DMS153 treated with DMSO at 0.1 percent for 48 hours (cell line): Measurements from ENCODE around the gene P2RY14.
"Not testable (repeated sequence)": the region's sequence is repeated elsewhere in the genome, so short reads cannot be mapped to it uniquely, and the experiment has no call there.

ENCODE experiments used
- DNase-seq: peaks from one replicate; lab custom pipeline; 2025; ENCODE audit not compliant: unreplicated experiment; lab: John Stamatoyannopoulos, UW

P2RY14 gene

GRCh38 chr3:151192545-151192944 lies 85.8 kb downstream of the P2RY14 start:
- DNase-seq, result no peak

DNA sequence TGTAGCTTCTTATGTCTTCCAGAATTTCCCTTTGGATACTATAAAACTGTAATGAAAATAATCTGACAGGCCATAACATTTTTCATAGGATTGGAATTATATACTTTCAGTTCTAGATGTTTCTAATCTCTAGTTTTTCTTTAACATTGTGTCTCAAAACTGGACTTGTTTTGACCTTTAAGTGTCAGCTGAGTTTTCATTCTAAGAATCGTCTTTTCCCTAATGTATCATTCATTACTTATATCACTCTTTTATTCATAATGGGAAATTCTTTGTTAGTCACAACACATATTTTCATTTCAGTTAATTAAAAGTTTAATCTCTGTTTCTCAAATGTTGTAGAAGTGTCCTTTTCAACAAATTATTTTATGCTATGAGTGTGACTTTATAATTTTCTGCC lies 87.2 kb downstream of the P2RY14 start:
- no peak for DNase-seq

DNA sequence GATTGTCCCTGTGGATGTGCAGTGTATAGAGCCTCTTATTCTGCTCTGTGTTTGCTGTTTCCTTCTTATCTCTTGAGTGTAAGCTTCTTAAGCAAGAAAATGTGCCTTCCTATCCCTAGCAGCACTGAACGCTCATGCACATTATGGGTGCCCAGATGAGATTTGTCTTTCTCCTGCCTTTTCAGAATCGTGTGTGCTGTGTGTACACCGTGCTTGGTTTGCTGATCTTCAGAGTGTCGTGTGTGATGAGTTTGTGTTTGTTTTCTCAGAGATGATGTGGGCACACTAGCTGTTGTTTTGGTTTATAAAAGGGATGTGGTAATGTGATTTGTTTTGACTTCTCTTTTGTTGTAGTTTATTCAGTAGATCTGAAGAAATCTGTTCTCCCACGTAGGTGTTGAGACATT lies 95.1 kb downstream of the P2RY14 start:
- DNase-seq, result no peak

DNA sequence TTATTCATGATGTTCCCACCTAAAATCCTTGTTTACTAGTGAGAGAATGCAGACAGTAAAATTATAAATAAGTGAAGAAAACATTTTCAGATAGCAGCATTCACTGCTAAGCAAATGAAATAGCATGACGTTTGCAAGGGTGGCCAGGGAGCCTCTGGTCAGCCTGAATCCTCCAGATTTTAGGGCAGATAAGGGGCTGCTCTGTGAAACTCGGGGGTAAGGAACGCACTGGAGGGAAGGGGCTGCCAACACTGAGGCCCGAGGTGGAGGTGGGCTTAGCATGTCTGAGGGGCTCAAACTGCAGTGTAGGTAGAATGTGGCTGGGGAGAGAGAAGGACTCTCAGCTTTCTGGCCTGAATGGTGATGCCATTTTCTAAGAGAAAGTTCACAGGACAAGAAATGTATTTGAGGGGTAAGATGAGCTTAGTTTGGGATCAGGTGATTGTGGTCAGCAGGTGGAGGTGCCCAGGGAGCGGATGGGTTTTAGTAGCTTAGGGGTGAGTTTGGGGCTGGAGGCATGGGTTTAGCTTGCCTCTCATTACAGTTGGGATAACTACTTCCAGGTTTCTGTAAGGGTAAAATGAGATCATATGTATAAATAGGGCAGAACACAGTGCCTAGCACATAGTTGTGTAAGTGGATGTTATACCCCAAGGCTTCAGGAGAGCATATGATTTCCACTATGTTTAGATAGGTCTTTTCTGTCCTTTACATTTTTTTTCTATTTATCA lies 95.8 kb downstream of the P2RY14 start:
- no peak for DNase-seq

DNA sequence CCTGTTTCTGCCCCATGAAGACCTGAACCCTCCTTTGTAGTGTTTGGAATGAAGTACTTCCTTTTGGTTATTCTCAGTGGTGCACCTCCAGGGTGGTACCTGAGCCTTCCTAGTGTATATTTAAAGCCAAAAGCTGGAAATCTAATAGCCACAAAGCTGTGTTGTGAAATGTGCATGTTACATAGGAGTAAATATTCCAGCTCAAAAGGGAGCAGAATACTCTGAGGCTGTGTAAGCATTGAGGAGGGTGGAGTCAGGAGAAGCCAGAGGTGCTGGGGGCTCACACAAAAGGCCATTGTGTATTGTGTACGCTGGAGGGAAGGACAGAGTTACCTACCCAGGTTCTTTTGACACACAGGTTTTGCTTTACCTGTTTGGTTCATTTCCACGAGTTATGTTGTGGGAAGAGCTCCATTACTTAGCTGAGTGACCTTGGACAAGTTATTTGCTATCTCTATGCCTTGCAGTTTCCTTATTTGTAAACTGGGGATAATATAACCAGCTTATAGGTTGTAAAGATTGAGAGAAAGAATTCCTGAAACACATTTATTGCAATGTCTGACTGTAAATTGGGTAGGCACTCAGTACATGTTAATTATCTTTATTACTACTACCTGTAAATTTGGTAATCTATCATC lies 100.0 kb downstream of the P2RY14 start:
- no peak for DNase-seq

GRCh38 chr3:151175952-151176351 lies 102.4 kb downstream of the P2RY14 start:
- no peak for DNase-seq

DNA sequence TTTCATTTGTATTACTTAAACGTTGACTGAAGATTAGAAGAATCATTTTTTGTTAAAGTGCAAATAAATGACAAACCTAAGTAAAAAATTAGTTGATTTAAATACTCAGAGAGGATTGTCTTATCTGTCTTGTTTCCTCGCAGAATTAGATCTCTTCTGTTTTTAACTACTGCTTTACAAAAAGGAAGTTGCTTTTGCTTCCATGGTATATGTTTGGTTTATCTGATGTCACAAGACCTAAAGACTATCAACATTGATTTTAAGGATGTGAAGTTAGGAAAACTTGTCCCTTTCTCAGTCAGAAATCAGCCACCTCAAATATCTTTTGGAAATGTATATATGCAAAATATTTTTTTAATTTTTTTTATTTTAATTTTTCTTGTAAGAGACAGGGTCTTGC lies 104.0 kb downstream of the P2RY14 start:
- DNase-seq, result no peak

- DNase-seq, result no peak
These were observed 107.1 kb downstream of the P2RY14 start for GRCh38 chr3:151171145-151171757.

DNA sequence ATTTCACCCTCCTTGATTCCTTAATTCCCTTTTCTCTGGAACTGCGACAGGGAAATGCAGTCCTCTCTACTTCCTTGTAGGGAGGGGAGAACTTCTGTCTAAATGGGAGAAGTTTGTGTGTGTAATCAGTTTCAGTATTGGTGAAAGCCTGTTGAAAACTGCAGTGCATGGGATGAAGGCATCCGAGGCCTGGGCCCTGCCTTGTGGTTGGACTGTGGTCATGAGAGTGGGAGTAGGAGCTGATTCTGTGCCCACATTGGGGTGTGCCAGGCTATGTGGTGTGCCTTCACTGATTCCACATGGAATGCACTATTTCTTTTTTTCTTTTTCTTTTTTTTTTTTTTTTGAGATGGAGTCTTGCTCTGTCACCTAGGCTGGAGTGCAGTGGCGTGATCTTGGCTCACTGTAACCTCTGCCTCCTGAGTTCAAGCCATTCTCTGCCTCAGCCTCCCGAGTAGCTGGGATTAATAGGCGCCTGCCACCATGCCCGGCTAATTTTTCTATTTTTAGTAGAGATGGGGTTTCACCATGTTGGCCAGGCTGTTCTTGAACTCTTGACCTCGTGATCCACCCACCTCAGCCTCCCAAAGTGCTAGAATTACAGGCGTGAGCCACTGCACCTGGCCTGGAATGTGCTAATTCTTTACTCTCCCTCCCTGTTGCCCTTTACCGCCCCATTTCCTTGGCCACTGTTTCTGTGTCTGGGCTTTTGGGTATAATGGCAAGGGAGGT lies 108.2 kb downstream of the P2RY14 start:
- not testable (repeated sequence) for DNase-seq

DNA sequence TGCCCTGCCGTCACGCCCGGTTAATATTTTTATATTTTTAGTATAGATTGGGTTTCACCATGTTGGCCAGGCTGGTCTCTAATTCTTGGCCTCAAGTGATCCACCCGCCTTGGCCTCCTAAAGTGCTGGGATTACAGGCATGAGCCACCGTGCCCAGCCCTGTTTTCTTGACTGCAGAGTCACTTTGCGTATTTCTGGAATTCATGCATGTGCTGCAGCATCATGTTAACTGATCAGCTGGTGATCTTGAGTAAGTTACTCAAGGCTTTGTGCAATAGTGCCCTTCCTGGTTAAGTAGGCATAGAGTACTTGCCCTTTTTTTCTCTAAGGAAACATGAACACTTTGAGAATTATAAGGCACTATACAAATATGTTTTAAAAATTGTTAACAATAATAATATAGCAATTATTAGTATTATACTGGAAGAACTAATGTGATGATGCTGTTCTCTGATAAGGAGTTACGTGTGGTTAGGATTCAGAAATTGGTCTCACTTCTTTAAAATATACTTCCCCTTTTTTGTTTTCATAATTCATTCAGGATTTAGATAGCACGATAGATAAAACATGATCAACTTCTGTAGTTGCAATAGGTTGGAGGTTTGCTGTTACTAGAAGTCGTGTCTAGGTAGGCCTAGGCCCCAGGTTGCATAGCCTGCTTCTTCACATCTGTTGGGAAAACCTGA lies 108.9 kb downstream of the P2RY14 start:
- DNase-seq, result no peak

DNA sequence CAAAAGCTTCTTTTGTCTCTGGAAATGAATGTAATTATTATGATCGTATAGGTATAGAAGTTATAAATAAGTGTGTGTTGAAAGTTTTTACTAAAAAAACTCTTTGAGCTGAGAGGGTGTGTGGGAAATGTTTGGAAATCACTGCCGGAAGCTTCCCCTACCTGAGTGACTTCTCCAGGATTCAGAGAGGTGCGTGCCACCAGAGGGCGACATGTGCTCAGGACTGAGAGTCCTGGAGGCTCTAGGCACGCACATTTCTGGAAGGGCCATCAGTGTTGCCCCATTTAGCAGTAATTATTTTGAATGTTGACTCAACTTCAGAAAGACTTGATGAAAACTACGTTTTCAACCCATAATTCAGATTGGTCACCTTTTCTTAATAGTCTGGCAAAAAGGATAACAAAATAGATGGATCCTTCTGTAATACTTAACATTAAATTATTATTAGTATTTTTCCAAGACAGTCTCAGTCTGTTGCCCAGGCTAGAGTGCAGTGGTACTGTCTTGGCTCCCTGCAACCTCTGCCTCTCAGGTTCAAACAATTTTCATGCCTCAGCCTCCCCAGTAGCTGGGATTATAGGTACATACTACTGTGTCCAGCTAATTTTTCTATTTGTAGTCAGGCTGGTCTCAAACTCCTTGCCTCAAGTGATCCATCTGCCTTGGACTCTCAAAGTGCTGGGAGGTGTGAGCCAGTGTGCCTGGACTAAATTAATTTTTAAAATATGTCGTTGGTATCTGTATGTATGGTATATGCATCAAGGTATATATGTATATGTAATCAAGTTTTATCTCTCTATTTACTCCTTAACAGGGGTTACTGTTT lies 109.9 kb downstream of the P2RY14 start:
- DNase-seq, result peak; percentile 24

- no peak for DNase-seq
These were observed 112.2 kb downstream of the P2RY14 start for GRCh38 chr3:151166161-151166560.

GRCh38 chr3:151165226-151165625 lies 113.1 kb downstream of the P2RY14 start:
- no peak for DNase-seq
